Head of caudate nucleus (tissue), 42 donors: ENCODE data around the gene GNAT1.
"Not testable (repeated sequence)": the region's sequence is repeated elsewhere in the genome, so short reads cannot be mapped to it uniquely, and the experiment has no call there.

Source experiments
- DNase-seq, 42 donors: peaks; one replicate each; pipeline versions ENCODE4 v3.0.0 to v3.0.0-alpha.2; 2020 to 2021; ENCODE audit warnings: mixed read lengths in 7 of 42
- intact Hi-C: fragments of 100-400 bp; cut with DNase I; formaldehyde crosslinking; loops from one replicate; pipeline ENCODE4 v1.15.0; 2022

The GNAT1 gene

GRCh38 chr3:50211930-50212329 lies 20.5 kb downstream of the GNAT1 start:
- intact Hi-C loops, result no loop called here
- peak in 4 of 42 donors; percentile 24 to 56 (median 38) for DNase-seq

DNA sequence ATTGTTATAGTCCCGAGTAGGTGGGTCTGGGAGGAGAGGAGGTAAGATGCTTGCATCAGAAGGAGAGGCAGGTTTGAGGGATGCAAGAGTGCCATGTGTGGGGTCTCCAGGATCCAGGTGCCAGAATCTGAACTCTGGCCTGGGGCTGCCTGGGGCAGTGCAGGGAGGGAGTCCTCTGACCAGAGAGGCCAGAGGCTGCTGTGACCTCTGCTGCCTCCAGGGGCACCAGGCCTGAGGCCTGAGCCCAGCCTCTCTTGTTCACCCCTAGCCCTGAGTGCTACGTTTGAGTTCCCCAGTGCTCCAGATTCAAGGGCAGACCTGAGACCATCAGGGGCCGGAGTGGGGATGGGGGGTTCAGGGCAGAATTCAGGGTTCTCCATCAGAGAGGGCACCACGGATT lies 21.1 kb downstream of the GNAT1 start:
- DNase-seq, result no peak
- intact Hi-C loops, result no loop called here

DNA sequence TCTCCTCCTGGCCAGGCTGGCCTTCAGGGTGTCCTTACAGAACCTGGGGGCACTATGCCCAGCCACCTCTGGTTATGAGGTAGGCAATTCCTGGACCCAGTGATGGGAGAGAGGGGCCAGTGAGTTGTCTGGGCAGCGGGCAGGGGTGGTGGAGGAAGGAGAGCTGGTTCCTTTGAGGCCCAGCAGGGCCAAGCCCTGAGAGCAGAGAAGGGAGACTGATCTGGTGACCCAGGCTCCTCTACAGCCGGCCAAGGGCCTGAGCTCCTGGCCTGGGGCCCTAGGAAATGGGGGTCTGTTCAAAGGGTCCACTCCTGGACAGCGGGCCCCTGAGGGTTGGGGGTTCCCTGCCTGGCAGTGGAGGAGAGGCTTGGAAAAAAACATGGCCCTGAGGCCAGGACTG lies 21.6 kb downstream of the GNAT1 start:
- DNase-seq, result peak in 6 of 42 donors; percentile 24 to 50 (median 30)
- intact Hi-C loops, result no loop called here

DNA sequence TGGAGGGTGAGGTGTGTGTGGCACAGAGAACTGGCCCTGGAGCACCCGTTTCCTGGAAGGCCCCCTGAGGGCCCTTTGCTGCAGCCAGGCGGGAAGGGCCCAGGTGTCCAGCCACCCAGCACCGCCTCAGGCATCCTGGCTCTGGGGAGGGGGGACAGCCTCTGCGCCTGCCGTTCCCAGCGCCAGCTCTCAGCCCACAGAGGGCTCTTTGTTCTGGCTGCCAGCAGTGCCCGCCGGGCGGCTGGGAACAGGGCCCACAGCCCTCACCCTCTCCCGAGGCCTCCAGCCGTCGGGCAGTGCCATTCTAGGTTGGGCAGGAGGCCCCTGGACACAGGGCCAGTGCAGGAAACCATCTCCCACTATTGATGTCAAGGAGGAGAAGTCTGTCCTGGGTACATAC lies 22.0 kb downstream of the GNAT1 start:
- intact Hi-C loops, result no loop called here
- peak; percentile 78 to 96 (median 90) for DNase-seq

DNA sequence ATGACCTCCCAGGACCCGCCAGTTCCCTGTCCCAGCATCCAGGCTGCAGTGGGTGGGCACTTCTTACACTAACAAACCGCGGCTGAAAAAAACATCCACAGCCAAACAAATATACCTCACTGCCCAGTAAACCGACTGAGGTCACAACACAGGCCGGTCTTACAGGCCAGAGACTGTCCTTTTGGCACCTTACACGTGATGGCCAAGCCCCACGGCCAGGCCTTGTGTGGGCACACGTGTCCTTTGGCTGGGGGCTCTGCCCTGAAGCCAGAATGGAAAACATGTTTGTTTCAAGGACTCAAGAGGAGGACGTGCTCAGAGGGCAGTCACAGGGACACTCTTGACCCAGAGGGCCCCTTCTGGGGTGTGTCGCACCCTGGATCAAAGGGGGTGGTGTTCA lies 23.4 kb downstream of the GNAT1 start:
- no peak for DNase-seq
- intact Hi-C loops, result no loop called here

GRCh38 chr3:50215529-50215928 lies 24.1 kb downstream of the GNAT1 start:
- intact Hi-C loops, result no loop called here
- no peak for DNase-seq

GRCh38 chr3:50217681-50218080 lies 26.3 kb downstream of the GNAT1 start:
- DNase-seq, result no peak
- intact Hi-C loops, result no loop called here

- intact Hi-C loops, result no loop called here
- DNase-seq, result no peak
Observed at GRCh38 chr3:50218448-50218847, 27.0 kb downstream of the GNAT1 start.

DNA sequence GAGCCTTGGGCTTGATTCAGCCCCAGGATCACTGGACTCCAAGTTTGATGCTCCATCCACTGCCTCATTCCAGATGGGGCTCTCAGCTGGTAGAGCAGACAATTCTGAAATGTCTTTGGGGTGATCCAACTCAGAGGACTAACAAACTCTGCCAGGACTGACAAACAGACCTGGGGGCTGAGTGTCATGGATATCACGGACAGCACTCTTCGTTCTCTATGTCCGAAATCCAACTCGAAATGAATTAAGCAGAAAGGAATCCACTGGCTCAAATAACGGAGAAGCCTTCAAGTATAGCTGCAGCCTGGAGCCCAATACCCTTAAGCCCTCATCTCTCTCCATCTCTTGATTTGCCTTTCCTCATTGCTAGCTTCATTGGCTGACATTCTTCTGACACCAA lies 27.9 kb downstream of the GNAT1 start:
- intact Hi-C loops, result no loop called here
- DNase-seq, result no peak

DNA sequence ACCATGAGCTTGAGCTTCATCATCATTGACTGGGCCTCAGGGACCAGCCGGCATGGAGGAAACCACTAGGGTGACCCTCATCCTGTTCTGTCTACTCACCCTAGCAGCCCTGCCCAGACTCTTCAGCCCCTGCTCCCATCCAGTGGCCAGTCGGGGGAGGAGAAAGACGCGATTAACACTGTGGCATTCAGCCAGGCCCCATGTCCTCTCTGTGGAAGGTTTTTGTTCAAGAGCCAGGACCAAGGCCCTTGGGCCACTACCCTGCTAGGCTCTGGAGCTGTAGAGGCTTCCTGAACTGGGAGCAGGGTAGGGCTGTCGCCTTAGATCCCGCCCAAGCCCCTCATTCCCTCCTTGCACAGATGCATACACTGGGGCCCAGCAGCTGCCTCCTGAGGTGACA lies 28.7 kb downstream of the GNAT1 start:
- intact Hi-C loops, result loop anchor here (10.0 kb wide), 1 partner anchor 105 kb away; the partner anchor contains the start of genes HYAL2 and TUSC2
- DNase-seq, result peak in 5 of 42 donors; percentile 34 to 64 (median 36)

GRCh38 chr3:50221051-50221410 lies 29.6 kb downstream of the GNAT1 start:
- DNase-seq, result no peak

DNA sequence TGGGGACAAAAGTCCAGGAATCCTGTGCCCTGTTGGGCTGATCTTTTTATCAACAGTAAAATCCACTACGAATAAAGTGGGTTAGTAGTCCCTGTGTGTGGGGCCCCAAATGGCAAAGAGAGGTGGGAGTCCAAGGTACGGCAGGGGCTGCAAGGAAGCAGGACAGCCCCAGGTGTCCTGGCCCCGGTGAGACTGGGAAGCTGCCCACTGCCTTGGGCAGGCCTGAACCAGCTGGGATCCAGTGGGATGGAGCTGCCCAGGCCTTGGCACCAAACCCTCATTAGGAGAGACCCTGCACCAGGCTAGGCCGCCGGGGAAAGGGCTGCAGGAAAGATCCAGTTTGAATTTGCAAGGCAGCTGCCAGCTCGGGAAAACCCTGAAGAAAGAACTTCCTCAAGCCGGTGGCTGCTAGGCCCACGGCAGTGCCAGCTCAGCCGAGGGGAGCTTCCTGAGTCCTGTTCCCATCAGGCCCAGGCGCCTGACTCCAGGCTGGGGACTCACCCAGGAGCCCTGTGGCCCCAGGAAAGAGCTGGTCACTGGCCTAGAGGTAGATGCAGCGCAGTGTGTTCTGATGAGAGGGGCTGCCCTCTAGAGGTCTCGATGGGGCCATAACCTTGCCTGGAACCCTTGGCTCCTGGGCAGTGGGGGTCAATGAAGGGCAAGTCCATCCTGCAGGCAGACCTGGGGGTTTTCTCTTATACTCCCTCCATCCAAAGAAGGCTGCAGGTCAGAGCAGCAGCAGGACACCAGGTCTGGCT lies 30.2 kb downstream of the GNAT1 start:
- peak in 14 of 42 donors; percentile 24 to 63 (median 44) for DNase-seq
- intact Hi-C loops, result loop anchor here (10.0 kb wide), 1 partner anchor 103 kb away; the partner anchor contains the start of genes HYAL2 and TUSC2

More at GRCh38 chr3:50221051-50221410, 29.6 kb downstream of the GNAT1 start:
- intact Hi-C loops, result loop anchor here (10.0 kb wide), 1 partner anchor 104 kb away; the partner anchor contains the start of genes HYAL2 and TUSC2

- intact Hi-C loops, result loop anchor here (10.0 kb wide), 1 partner anchor 103 kb away; the partner anchor contains the start of genes HYAL2 and TUSC2
- no peak for DNase-seq
Observed at GRCh38 chr3:50222169-50222528, 30.7 kb downstream of the GNAT1 start.

DNA sequence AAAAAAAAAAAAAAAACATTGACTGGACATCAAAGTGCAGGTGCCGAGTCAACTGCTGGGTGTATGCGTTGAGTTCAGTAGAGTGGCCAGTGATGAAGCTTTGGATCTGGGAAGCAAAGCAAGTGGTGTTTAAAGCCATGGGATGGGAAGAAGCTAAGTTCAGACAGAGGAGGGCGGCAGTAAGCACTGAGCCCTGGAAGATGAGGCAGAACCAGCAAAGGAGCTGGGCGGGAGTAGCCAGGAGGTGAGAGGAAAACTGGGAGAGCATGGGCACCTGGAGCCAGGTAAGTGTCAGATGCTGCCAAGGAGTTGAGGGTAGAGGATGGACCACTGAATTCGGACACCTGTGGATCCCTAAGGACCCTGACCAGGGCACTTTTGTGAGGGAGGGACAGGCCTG lies 33.2 kb downstream of the GNAT1 start:
- intact Hi-C loops, result loop anchor here (10.0 kb wide), 1 partner anchor 100 kb away; the partner anchor contains the start of genes HYAL2 and TUSC2
- no peak for DNase-seq

- intact Hi-C loops, result loop anchor here (2.0 to 10.0 kb wide), 3 partner anchors 34 to 98 kb away; partner anchors contain the start of genes HYAL2 and TUSC2
- peak in 23 of 42 donors; percentile 38 to 79 (median 54) for DNase-seq
Observed at GRCh38 chr3:50226888-50227389, 35.5 kb downstream of the GNAT1 start.

GRCh38 chr3:50227390-50228183 lies 36.2 kb downstream of the GNAT1 start:
- DNase-seq, result peak; percentile 68 to 96 (median 90)

GRCh38 chr3:50228184-50228763 lies 36.9 kb downstream of the GNAT1 start:
- DNase-seq, result not testable (repeated sequence)
- intact Hi-C loops, result loop anchor here (10.0 kb wide), 1 partner anchor 97 kb away; the partner anchor contains the start of genes HYAL2 and TUSC2

More at GRCh38 chr3:50227390-50228183, 36.2 kb downstream of the GNAT1 start:
- intact Hi-C loops, result loop anchor here (2.0 to 10.0 kb wide), 3 partner anchors 35 to 97 kb away; partner anchors contain the start of genes HYAL2 and TUSC2

DNA sequence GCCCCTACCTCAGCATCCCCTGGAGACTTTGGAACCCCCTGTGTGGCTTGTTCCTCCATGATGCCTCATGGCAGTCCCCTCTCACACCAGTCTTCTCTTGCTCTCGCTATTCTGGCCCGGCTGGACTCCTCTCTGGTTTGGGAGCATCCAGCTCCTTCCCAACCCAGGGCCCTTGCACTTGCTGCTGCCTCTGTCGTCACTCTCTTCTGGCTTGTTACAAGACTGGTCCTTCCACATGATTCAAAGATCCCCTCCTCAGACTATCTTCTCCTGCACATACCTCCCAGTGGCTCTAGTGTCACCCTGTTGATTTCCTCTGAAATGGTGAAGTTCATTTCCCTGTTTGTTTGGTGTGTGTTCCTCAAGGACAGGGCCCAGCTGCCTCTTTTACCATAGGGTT lies 38.1 kb downstream of the GNAT1 start:
- DNase-seq, result no peak
- intact Hi-C loops, result loop anchor here (10.0 kb wide), 1 partner anchor 95 kb away; the partner anchor contains the start of genes HYAL2 and TUSC2
